Skin of body (tissue), 2 donors: ENCODE data around the gene NXPE3. TPM values are rescaled to one million over a fixed set of nuclear protein-coding genes. Genes with fewer than 3 reads are reported as not detected.
A peak's percentile ranks its signal among the peaks of the same experiment; 100 is the strongest.

Experiments used
- DNase-seq: peaks from one replicate; lab custom pipeline; 2025; lab: John Stamatoyannopoulos, UW
- total RNA-seq: library from RNA; depleted of rRNA; stranded (reverse); fragments of >200 nt; gene quantifications from one replicate; pipeline ENCODE4 v1.2.3, GENCODE V29; 2014

Gene NXPE3
- total RNA-seq, 1 donor from 2014 or later: 4.8 TPM

GRCh38 chr3:101802179-101802578 lies 23.2 kb downstream of the NXPE3 start:
- no peak for DNase-seq

GRCh38 chr3:101803173-101803782 lies 24.3 kb downstream of the NXPE3 start:
- peak; percentile 65 for DNase-seq

- no peak for DNase-seq
These were observed 24.9 kb downstream of the NXPE3 start for GRCh38 chr3:101803939-101804338.

- no peak for DNase-seq
These were observed 27.5 kb downstream of the NXPE3 start for GRCh38 chr3:101806491-101806890.

- DNase-seq: no peak
These were observed 28.9 kb downstream of the NXPE3 start for GRCh38 chr3:101807888-101808287.

- peak; percentile 30 for DNase-seq
These were observed 30.4 kb downstream of the NXPE3 start for GRCh38 chr3:101809178-101810021.

- DNase-seq: peak; percentile 5
These were observed 31.0 kb downstream of the NXPE3 start for GRCh38 chr3:101810022-101810418.

GRCh38 chr3:101811875-101812274 lies 32.9 kb downstream of the NXPE3 start:
- DNase-seq: no peak

GRCh38 chr3:101812895-101813294 lies 33.9 kb downstream of the NXPE3 start:
- no peak for DNase-seq

GRCh38 chr3:101813817-101814440 lies 34.9 kb downstream of the NXPE3 start:
- DNase-seq: peak; percentile 29

GRCh38 chr3:101814835-101815234 lies 35.8 kb downstream of the NXPE3 start:
- no peak for DNase-seq

- DNase-seq: peak; percentile 34
These were observed 37.5 kb downstream of the NXPE3 start for GRCh38 chr3:101816215-101817149.

- DNase-seq: no peak
These were observed 39.0 kb downstream of the NXPE3 start for GRCh38 chr3:101817992-101818391.

GRCh38 chr3:101819649-101820206 lies 40.7 kb downstream of the NXPE3 start:
- DNase-seq: no peak

- DNase-seq: no peak
These were observed 42.5 kb downstream of the NXPE3 start for GRCh38 chr3:101821503-101821902.

- DNase-seq: no peak
These were observed 44.5 kb downstream of the NXPE3 start for GRCh38 chr3:101823525-101823924.

- DNase-seq: no peak
These were observed 45.7 kb downstream of the NXPE3 start for GRCh38 chr3:101824702-101825101.

GRCh38 chr3:101825904-101826445 lies 47.0 kb downstream of the NXPE3 start:
- DNase-seq: no peak

- peak; percentile 57 for DNase-seq
These were observed 48.5 kb downstream of the NXPE3 start for GRCh38 chr3:101827211-101828174.
